Right lobe of liver (tissue), 6 donors: Measurements from ENCODE around the gene SOHLH1. TPM values are rescaled to one million over a fixed set of nuclear protein-coding genes. Genes with fewer than 3 reads are reported as not detected.

Source experiments
- ATAC-seq, 4 donors: fragments of 200-7000 bp; cut with Tn5 transposase; one replicate each; pipeline ENCODE4 v1.9.1; 2020; ENCODE audit warnings: mild to moderate bottlenecking in 4 of 4, moderate library complexity in 4 of 4
- DNase-seq, 3 donors: peaks; one replicate each; pipeline ENCODE4 v3.0.0-alpha.2; 2020
- H3K27ac ChIP-seq, 3 donors: fragments of 200-600 bp; one replicate each; pipeline ENCODE4 v1.8.0; 2022
- H3K27me3 ChIP-seq, 2 donors: fragments of 200-600 bp; one replicate each; pipeline ENCODE4 v1.8.0; 2022
- H3K36me3 ChIP-seq, 4 donors: fragments of 200-600 bp; sonication (generic) in 1 of 4; one replicate each; pipeline versions ENCODE4 v1.5.1 to v1.8.0; 2017 to 2022; ENCODE audit warnings: control low read depth in 1 of 4
- H3K4me1 ChIP-seq, 4 donors: fragments of 200-600 bp; sonication (generic) in 1 of 4; one replicate each; pipeline versions ENCODE4 v1.5.1 to v1.8.0; 2017 to 2022; ENCODE audit warnings: control low read depth in 1 of 4
- H3K4me3 ChIP-seq, 3 donors: fragments of 200-600 bp; one replicate each; pipeline ENCODE4 v1.8.0; 2022
- H3K9me3 ChIP-seq, 4 donors: fragments of 200-600 bp; sonication (generic) in 1 of 4; one replicate each; pipeline versions ENCODE4 v1.5.1 to v1.8.0; 2017 to 2022; ENCODE audit warnings: control low read depth in 1 of 4
- POLR2A ChIP-seq: fragments of 450-650 bp; IDR thresholded peaks from one replicate; pipeline ENCODE4 v1.6.1; 2017; ENCODE audit warnings: antibody characterized with exemption, mild to moderate bottlenecking
- WGBS: methylation state at CpG from one replicate; pipeline ENCODE4 v1.1.6; 2018; ENCODE audit warnings: low coverage, low lambda C conversion rate; ENCODE audit not compliant: insufficient coverage; ENCODE audit errors: missing lambda C conversion rate; 5-methylcytosine and 5-hydroxymethylcytosine counted together
- intact Hi-C, 2 donors: fragments of 100-400 bp; cut with DNase I; formaldehyde crosslinking; loops; one replicate each; pipeline versions ENCODE4 v1.11.2 to v1.14.1; 2022
- total RNA-seq, 6 experiments: library from RNA; depleted of rRNA in 2 of 6; stranded (reverse); fragments of >200 nt in 2 of 6; fragmentation: NEBNext Ultra II Directional in 3 of 6; extraction: Animal tissue kit (Norgen Biotek cat#: 25700) in 3 of 6; gene quantifications; one replicate each; pipeline versions ENCODE4 v1.1.0 to v1.2.4, GENCODE V29; 2016 to 2023
- TF ChIP-seq, protein P1 (sequence below), 4 donors: fragments of 200-600 bp in 3 of 4; fragments of 450-650 bp in 1 of 4; IDR thresholded peaks; one replicate each; pipeline versions ENCODE4 v1.5.1 to v1.8.0; 2016 to 2022; ENCODE audit warnings: antibody characterized with exemption in 4 of 4, mild to moderate bottlenecking in 2 of 4
- donor health status: DM: no; HTN: yes; CAD: no.
- donor health status: DM: no; HTN: no; CAD: no.
- donor health status: DM: no; HTN: no; CAD: no.
- donor health status: DM: no; HTN: yes; CAD: no.
- donor health status: DM: no; HTN: yes; CAD: no.

Gene SOHLH1
- total RNA-seq, 6 experiments from 2014 or later = not detected

DNA sequence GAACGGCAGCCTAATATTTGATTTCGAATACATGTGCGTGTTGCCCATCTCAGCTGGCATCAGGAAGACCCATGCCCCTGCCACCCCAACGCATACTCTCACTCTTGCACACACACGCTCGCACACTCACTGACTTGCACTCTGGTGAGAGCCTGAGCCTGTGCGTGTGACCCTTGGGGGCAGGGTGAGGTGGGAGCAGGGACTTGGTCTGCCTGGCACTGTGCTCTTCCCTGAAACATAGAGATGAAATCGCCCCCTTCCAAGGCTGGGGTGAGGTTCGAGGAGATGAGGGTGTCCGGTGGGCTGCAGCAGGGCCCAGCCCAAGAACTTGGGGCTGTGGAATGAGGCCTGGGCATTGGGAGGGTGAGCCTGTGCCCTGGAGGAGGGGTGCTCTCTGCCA, 35.0 kb downstream of the SOHLH1 start:
- WGBS = 76% methylated on average over 5 of the region's 10 CpGs
- DNase-seq = no peak

DNA sequence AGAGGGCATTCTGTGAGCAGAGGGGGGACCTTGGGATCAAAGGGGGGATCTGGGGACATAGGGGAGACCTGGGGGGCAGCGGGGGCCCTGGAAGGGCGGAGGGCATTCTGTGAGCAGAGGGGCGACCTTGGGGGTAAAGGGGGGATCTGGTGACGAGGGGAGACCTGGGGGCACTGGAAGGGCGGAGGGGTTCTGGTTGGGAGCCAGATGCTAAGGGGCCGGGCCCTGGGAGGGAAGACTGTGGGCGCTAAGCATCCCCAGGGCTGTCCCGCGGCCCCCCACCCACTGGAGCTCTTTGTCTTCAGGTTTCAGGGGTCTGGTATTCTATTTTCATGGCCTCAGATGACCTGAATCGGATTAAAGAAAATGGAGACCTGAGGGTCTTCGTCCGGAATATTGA, 35.4 kb downstream of the SOHLH1 start:
- H3K4me3 ChIP-seq = no peak overlapping the region
- no peak for DNase-seq
- no peaks in the 10 kb centered on the region for H3K4me1 ChIP-seq
- no peaks in the 10 kb centered on the region for H3K9me3 ChIP-seq
- intact Hi-C loops = no loop called here
- no peak for ATAC-seq
- H3K27ac ChIP-seq = no peak overlapping the region
- WGBS = 67% methylated on average over 9 of the region's 12 CpGs
- H3K36me3 ChIP-seq = no peaks in the 10 kb centered on the region
- H3K27me3 ChIP-seq = no peaks in the 10 kb centered on the region
- no peak for TF ChIP-seq POLR2A
- TF ChIP-seq, protein P1, sequence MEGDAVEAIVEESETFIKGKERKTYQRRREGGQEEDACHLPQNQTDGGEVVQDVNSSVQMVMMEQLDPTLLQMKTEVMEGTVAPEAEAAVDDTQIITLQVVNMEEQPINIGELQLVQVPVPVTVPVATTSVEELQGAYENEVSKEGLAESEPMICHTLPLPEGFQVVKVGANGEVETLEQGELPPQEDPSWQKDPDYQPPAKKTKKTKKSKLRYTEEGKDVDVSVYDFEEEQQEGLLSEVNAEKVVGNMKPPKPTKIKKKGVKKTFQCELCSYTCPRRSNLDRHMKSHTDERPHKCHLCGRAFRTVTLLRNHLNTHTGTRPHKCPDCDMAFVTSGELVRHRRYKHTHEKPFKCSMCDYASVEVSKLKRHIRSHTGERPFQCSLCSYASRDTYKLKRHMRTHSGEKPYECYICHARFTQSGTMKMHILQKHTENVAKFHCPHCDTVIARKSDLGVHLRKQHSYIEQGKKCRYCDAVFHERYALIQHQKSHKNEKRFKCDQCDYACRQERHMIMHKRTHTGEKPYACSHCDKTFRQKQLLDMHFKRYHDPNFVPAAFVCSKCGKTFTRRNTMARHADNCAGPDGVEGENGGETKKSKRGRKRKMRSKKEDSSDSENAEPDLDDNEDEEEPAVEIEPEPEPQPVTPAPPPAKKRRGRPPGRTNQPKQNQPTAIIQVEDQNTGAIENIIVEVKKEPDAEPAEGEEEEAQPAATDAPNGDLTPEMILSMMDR (IDR thresholded peaks at IDR 0.05) = no peak

More for the DNA sequence above, 35.0 kb downstream of the SOHLH1 start:
- TF ChIP-seq, protein P1 (IDR thresholded peaks at IDR 0.05) = no peak
- TF ChIP-seq POLR2A = no peak
- Histone ChIP-seq H3K36me3 (no peaks in the 10 kb centered on the region), H3K27ac (no peak overlapping the region), H3K4me1 (no peaks in the 10 kb centered on the region), H3K27me3 (no peaks in the 10 kb centered on the region), H3K9me3 (no peaks in the 10 kb centered on the region), H3K4me3 (no peak overlapping the region)
- no peak for ATAC-seq
- intact Hi-C loops = no loop called here

DNA sequence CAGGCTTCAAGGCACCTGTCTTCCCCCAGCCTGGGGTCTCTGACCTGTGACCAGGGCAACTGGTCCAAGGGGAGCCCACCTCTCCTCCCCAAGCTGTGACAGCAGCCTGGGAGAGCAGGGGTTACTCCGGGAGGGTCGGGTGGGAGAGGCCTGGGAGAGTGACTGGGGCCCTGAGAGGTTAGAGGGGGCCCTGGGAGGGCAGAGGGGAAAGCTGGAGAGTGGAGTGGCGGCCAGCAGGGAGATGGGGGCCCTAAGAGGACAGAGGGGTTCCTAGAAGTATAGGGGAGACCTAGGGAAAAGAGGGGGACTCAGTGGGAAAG, 35.9 kb downstream of the SOHLH1 start:
- Histone ChIP-seq H3K27me3 (no peaks in the 10 kb centered on the region), H3K27ac (no peak overlapping the region), H3K9me3 (no peaks in the 10 kb centered on the region), H3K36me3 (no peaks in the 10 kb centered on the region), H3K4me1 (no peaks in the 10 kb centered on the region), H3K4me3 (no peak overlapping the region)
- no peak for TF ChIP-seq POLR2A
- ATAC-seq (no peak), DNase-seq (no peak)
- whole genome bisulfite sequencing = 30% methylated on average over 3 of the region's 3 CpGs
- intact Hi-C loops = no loop called here

DNA sequence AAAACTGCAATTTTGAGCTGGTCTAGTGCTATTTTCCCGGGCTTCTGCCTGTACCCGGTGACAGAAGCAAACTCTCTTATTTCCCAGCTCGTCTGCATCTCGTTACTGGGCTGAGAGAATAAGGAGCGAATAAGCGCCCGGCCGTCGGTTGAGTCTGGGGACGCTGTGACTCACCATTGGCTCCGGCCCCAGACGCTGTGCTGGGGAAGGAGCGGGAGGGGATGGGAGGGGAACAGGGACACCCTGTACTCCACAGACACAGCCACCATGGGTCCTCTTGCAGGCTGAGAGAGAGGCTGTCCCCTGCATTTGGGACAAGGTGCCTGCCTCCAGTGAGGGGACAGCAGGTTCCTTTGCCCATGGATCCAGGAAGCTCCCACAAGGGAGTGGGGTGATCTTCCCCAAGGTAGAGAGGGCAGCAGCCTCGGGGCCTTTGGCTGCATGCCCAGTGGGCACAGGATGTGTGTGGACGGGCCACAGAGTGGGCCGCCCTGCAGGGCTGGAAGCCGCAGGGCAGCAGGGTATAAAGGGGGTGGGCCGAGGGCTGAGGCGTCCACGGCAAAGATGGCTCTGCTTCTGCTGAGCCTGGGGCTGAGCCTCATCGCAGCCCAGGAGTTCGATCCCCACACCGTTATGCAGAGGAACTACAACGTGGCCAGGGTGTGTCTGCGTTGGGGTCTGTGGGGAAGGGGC, 36.4 kb downstream of the SOHLH1 start, which contains the start of gene LCN9:
TSS of gene LCN9 (plus strand) at position 552 of the 693 bp plus-strand sequence. CDS start at position 565, 13 bp downstream.
- no peaks in the 10 kb centered on the region for H3K27me3 ChIP-seq
- ATAC-seq (no peak), DNase-seq (no peak)
- TF ChIP-seq POLR2A = no peak
- TF ChIP-seq, protein P1 (IDR thresholded peaks at IDR 0.05) = no peak
- 55% methylated on average over 13 of the region's 25 CpGs for WGBS
- intact Hi-C loops = no loop called here
- H3K27ac ChIP-seq = no peak within 1 kb of the TSS
- H3K4me1 ChIP-seq = no peaks in the 10 kb centered on the region
- H3K9me3 ChIP-seq = no peaks in the 10 kb centered on the region
- H3K36me3 ChIP-seq = no peaks in the 10 kb centered on the region
- no peak within 1 kb of the TSS for H3K4me3 ChIP-seq

DNA sequence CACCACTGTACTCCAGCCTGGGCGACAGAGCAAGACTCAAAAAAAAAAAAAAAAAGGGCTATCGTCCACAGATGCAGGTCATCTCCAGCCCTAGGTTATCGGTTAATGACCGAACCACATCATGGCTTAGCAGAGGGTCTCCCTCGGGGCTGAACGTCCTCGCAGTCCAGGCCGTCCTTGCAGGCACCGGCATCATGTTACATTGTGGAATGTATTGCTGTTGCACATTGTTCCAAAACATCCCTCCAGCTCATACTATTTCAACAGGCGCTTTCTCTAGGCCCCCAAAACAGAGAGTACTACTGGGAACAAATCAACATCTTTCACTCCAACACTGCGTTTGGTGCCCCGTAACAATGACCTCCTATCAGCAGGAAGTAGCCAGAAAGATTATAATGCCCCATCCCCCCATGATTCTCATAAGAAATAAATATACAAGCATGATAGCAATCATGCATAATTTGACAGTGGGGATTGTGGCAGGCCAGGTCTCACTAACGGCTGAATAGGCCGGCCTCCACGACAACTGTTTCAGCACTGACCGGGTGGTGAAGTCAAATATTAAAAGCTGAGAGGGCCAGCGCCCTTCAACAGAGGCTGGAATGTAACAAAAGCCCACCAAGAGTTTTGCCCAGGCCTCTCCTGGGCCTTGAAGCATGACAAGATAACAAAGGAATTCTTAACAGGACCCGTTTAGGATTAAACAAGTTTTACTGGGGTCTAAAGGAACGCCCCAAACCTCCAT, 37.3 kb downstream of the SOHLH1 start:
- H3K36me3 ChIP-seq = no peaks in the 10 kb centered on the region
- ATAC-seq (no peak), DNase-seq (no peak)
- no peak overlapping the region for H3K4me3 ChIP-seq
- H3K27me3 ChIP-seq = no peaks in the 10 kb centered on the region
- H3K9me3 ChIP-seq = no peaks in the 10 kb centered on the region
- H3K27ac ChIP-seq = no peak overlapping the region
- intact Hi-C loops = no loop called here
- H3K4me1 ChIP-seq = no peaks in the 10 kb centered on the region
- 56% methylated on average over 18 of the region's 19 CpGs for WGBS
- TF ChIP-seq POLR2A = no peak
- TF ChIP-seq, protein P1 (IDR thresholded peaks at IDR 0.05) = no peak
